ENCODE measurements around the gene GCFC2. TPM values are rescaled to one million over a fixed set of nuclear protein-coding genes. Genes with fewer than 3 reads are reported as not detected.

Gene GCFC2
- 9.8 and 13.6 TPM in 2 replicates for total RNA-seq

GRCh38 chr2:75710577-75711253, at the start of gene GCFC2:
TSS of gene GCFC2 (minus strand) at chr2:75710915. CDS start at chr2:75710855, 60 bp downstream.

GRCh38 chr2:75646583-75647425, 63.9 kb downstream of the GCFC2 start, which contains the start of gene MRPL19:
TSS of gene MRPL19 (plus strand) at chr2:75646783. CDS start at chr2:75646808, 25 bp downstream.

Small RNA genes within 50 kb of the gene (small RNA-seq; reads per million reads assigned to genes)
- 0.23 reads per million for gene RF00012

Other genes starting within 250 kb of the GCFC2 start
- gene EVA1A, start 150.0 kb downstream of the GCFC2 start, total RNA-seq, result 55.0 and 88.3 TPM in 2 replicates
- gene MRPL19, start 64.1 kb downstream of the GCFC2 start, total RNA-seq, result 27.5 and 29.4 TPM in 2 replicates

Data from placental epithelial cell (primary cell).